Heart left ventricle (tissue), 16 donors: ENCODE measurements around the gene LUZP4. TPM values are rescaled to one million over a fixed set of nuclear protein-coding genes. Genes with fewer than 3 reads are reported as not detected.

ENCODE experiments used
- ATAC-seq, 4 donors: fragments of 200-7000 bp; cut with Tn5 transposase; one replicate each; pipeline ENCODE4 v1.9.1; 2020 to 2022; ENCODE audit warnings: moderate library complexity in 4 of 4, mild to moderate bottlenecking in 3 of 4, moderate number of reproducible peaks in 1 of 4
- DNase-seq, 5 donors: peaks; one replicate each; pipeline ENCODE4 v3.0.0-alpha.2; 2020
- H3K27ac ChIP-seq, 12 donors: fragments of 200-600 bp; sonication (generic) in 4 of 12; one replicate each; pipeline versions ENCODE4 v1.5.0 to v1.8.0; 2016 to 2022; ENCODE audit warnings: mild to moderate bottlenecking in 2 of 12
- H3K27me3 ChIP-seq, 9 donors: fragments of 200-600 bp; sonication (generic) in 2 of 9; one replicate each; pipeline versions ENCODE4 v1.5.1 to v1.8.0; 2016 to 2022; ENCODE audit warnings: mild to moderate bottlenecking in 3 of 9
- H3K36me3 ChIP-seq, 9 donors: fragments of 200-600 bp; sonication (generic) in 2 of 9; one replicate each; pipeline versions ENCODE4 v1.5.0 to v1.8.0; 2018 to 2022; ENCODE audit warnings: mild to moderate bottlenecking in 2 of 9
- H3K4me1 ChIP-seq, 12 donors: fragments of 200-600 bp; sonication (generic) in 4 of 12; one replicate each; pipeline versions ENCODE4 v1.5.0 to v1.8.0; 2016 to 2022; ENCODE audit warnings: mild to moderate bottlenecking in 3 of 12
- H3K4me3 ChIP-seq, 12 donors: fragments of 200-600 bp; sonication (generic) in 4 of 12; one replicate each; pipeline versions ENCODE4 v1.5.0 to v1.8.0; 2017 to 2022; ENCODE audit warnings: mild to moderate bottlenecking in 9 of 12, moderate library complexity in 4 of 12
- H3K9me3 ChIP-seq, 12 donors: fragments of 200-600 bp; sonication (generic) in 4 of 12; one replicate each; pipeline versions ENCODE4 v1.5.0 to v1.8.0; 2016 to 2022; ENCODE audit warnings: mild to moderate bottlenecking in 1 of 12
- POLR2A ChIP-seq, 2 donors: fragments of 450-650 bp; IDR thresholded peaks; one replicate each; pipeline ENCODE4 v1.6.1; 2017; ENCODE audit warnings: antibody characterized with exemption in 2 of 2, mild to moderate bottlenecking in 2 of 2, moderate library complexity in 2 of 2
- WGBS, 4 donors: extraction: QIAGEN DNeasy Blood & Tissue Kit in 2 of 4; methylation state at CpG; one replicate each; pipeline versions ENCODE4 v1.1.5 to v1.1.7; 2013 to 2018; 5-methylcytosine and 5-hydroxymethylcytosine counted together
- intact Hi-C, 10 donors: fragments of 100-400 bp; cut with DNase I; formaldehyde crosslinking; loops; one replicate each; pipeline versions ENCODE4 v1.11.1 to v1.14.2; 2022
- polyA plus RNA-seq, 2 donors: library from polyadenylated mRNA; stranded (reverse); fragments of 200-250 nt; gene quantifications; one replicate each; pipeline ENCODE4 v1.2.3, GENCODE V29; 2013
- total RNA-seq, 9 donors: library from RNA; depleted of rRNA in 2 of 9; stranded (reverse); fragments of >200 nt in 2 of 9; fragmentation: NEBNext Ultra II Directional in 3 of 9; extraction: Animal tissue kit (Norgen Biotek cat#: 25700) in 3 of 9; gene quantifications; one replicate each; pipeline versions ENCODE4 v1.1.0 to v1.2.4, GENCODE V29; 2016 to 2023
- TF ChIP-seq, protein P1 (sequence below), 12 donors: fragments of 200-600 bp; sonication (generic) in 4 of 12; IDR thresholded peaks; one replicate each; pipeline versions ENCODE4 v1.5.0 to v1.8.0; 2018 to 2022; ENCODE audit warnings: antibody characterized with exemption in 12 of 12, mild to moderate bottlenecking in 5 of 12
- donor health status: ischemic (EF 13 %, LVEDD 7.1; RV severe dilation, severe dysfunction).
- donor health status: healthy with polysubstance abuse.
- donor health status: DM: no; HTN: yes; CAD: no.
- donor health status: DM: no; HTN: no; CAD: no.
- donor health status: ischemic (EF 25% LVEDD 6.9; RV normal size, moderate dysfunction).
- donor health status: ischemic (EF 25% LVEDD 5.7; RV mildly dilated, moderate dysfunction).
- donor health status: healthy.
- donor health status: DM: yes; HTN: yes; CAD: no.
- donor health status: ischemic (EF 35%, LVEDD 5.7; RV mildly dilated, moderate dysfunction).
- donor health status: nonischemic (EF 11% LVEDD 7.7; RV severe dilation, severe dysfunction).
- donor health status: DM: yes; HTN: yes; CAD: no.
- donor health status: PGD.
- donor health status: ischemic (EF 29% LVEDD 5.4; RV normal size, mild dysfunction).
- donor health status: nonischemic (EF 23%, LVEDD 6.1; RV moderate dilation, normal function).

Gene LUZP4
- total and polyA plus RNA-seq, 11 donors = not detected

DNA sequence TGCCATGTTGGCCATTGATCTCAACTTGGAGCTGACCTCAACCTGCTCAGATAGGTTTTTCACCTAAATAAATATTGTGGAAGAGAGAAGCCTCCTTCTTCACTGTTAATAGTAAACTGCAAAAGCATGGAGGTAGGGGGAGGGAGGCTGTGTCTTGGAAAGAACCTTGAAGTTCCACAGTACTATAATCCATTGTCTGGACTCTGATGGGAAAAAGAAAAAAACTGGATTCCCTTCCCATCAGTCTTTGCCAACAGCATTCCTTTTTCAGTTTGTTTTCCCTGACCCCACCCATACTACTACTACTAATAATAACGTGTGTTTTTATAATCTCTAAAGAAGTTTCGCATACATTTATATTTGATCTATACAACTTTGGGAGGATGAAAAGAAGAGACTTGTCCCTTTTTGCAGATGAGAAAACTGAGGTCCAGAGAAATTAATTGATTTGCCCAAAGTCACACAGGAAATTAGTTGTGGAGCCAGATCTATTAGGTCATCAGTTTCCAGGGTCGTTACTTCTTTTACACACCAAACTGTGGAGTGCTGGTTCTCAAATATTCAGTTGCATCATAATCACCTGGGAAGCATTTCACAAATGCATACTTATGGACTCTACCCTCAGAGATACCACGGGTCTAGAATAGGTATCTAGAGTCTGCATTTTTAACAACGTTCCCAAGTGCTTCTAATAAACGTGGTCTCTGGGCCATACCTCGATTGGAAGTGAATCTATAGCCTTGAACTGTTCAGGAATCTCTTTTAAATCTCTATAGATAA, 59.1 kb downstream of the LUZP4 start:
- peaks cover 0 to 19% (median 7%) of the 10 kb centered on the region in 12 donors for H3K4me1 ChIP-seq
- no peak overlapping the region for H3K4me3 ChIP-seq
- peaks cover 0 to 16% (median 0%) of the 10 kb centered on the region in 9 donors for H3K27me3 ChIP-seq
- TF ChIP-seq POLR2A (IDR thresholded peaks at IDR 0.05) = no peak
- TF ChIP-seq, protein P1, sequence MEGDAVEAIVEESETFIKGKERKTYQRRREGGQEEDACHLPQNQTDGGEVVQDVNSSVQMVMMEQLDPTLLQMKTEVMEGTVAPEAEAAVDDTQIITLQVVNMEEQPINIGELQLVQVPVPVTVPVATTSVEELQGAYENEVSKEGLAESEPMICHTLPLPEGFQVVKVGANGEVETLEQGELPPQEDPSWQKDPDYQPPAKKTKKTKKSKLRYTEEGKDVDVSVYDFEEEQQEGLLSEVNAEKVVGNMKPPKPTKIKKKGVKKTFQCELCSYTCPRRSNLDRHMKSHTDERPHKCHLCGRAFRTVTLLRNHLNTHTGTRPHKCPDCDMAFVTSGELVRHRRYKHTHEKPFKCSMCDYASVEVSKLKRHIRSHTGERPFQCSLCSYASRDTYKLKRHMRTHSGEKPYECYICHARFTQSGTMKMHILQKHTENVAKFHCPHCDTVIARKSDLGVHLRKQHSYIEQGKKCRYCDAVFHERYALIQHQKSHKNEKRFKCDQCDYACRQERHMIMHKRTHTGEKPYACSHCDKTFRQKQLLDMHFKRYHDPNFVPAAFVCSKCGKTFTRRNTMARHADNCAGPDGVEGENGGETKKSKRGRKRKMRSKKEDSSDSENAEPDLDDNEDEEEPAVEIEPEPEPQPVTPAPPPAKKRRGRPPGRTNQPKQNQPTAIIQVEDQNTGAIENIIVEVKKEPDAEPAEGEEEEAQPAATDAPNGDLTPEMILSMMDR (IDR thresholded peaks at IDR 0.05) = no peak
- no peaks in the 10 kb centered on the region for H3K36me3 ChIP-seq
- H3K27ac ChIP-seq = no peak overlapping the region
- intact Hi-C loops = loop anchor here in 3 of 10 donors (10.0 kb wide), 2 partner anchors 46 to 106 kb away; no protein-coding TSS in a partner anchor
- DNase-seq (no peak), ATAC-seq (no peak)
- H3K9me3 ChIP-seq = no peaks in the 10 kb centered on the region
- 64 to 77% (median 70%) methylated on average over 7 of the region's 7 CpGs for WGBS, 4 donors

DNA sequence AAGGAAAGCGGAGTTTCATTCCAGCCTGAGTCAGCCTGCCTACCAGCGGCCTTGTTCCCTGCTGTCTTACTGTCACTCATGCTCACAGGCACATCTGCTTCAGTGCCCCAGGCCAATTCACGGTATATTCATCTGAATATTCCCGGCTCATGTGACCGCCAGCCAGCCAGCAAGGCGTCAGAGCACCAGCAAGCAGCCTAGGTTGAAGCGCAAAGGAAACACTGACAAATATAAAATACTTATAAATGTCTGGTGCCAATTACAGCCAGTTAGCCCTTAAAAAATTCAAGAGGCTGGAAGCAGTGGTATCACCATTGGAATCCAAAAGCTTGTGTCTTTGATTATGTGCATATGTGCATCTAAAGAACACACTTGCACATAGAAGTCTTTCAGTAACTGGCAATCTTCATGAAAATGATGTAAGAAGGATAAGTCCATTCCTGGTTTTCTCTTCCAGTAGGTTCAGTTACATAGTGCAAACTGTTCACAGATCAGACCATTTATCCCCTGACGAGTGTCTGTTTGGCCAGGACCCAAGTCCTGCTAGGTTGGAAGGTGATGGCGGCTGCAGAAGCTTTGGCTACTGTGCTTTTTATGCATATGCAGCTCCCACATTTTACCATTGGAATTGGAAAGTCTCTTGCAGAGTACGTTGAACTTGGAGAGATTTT, 61.3 kb downstream of the LUZP4 start:
- no peaks in the 10 kb centered on the region for H3K9me3 ChIP-seq
- DNase-seq (no peak), ATAC-seq (no peak)
- 70 to 84% (median 76%) methylated on average over 10 of the region's 10 CpGs for WGBS, 4 donors
- peaks cover 0 to 17% (median 0%) of the 10 kb centered on the region in 9 donors for H3K27me3 ChIP-seq
- H3K4me3 ChIP-seq = no peak overlapping the region
- H3K4me1 ChIP-seq = peaks cover 0 to 4% (median 0%) of the 10 kb centered on the region in 12 donors
- intact Hi-C loops = no loop called here
- TF ChIP-seq, protein P1 (IDR thresholded peaks at IDR 0.05) = no peak
- no peak for TF ChIP-seq POLR2A (IDR thresholded peaks at IDR 0.05)
- no peaks in the 10 kb centered on the region for H3K36me3 ChIP-seq
- H3K27ac ChIP-seq = no peak overlapping the region

DNA sequence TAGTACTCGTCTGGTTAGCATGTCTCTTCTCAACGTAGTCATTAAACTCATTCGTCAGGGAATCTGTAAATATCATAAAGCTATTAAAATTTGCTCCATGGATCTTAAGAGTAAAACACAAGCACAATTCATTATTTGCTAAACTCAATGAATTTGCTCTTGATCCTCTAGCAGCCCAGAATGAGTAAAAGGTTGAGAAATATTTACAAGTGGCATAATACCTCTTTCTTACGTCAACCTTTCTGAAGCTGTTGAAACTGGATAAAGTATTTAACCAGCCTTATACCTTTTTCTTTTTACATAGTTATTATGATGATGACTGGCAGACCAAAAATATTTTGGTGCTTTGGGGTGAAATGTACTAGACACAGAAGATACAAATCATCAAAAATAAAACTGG, 66.9 kb downstream of the LUZP4 start:
- H3K27me3 ChIP-seq = peaks cover 0 to 22% (median 0%) of the 10 kb centered on the region in 9 donors

More for the DNA sequence above, 66.9 kb downstream of the LUZP4 start:
- no peaks in the 10 kb centered on the region for H3K36me3 ChIP-seq
- H3K4me1 ChIP-seq = peaks cover 0 to 10% (median 0%) of the 10 kb centered on the region in 12 donors
- TF ChIP-seq, protein P1 (IDR thresholded peaks at IDR 0.05) = no peak
- no peak for TF ChIP-seq POLR2A (IDR thresholded peaks at IDR 0.05)
- intact Hi-C loops = no loop called here
- H3K9me3 ChIP-seq = no peaks in the 10 kb centered on the region
- 61 to 89% (median 79%) methylated on average over 4 of the region's 4 CpGs for WGBS, 4 donors
- H3K27ac ChIP-seq = peak overlapping the region in 2 of 12 donors; percentile 14 to 44
- H3K4me3 ChIP-seq = no peak overlapping the region
- ATAC-seq (no peak), DNase-seq (no peak)

Other genes with a start within 250 kb of the LUZP4 start
- gene RBMXL3, start 100.3 kb upstream of the LUZP4 start, total RNA-seq = not detected
- gene RBMXL3, start 100.3 kb upstream of the LUZP4 start, polyA plus RNA-seq = not detected
- gene LRCH2, start 55.6 kb upstream of the LUZP4 start, total RNA-seq = 1 to 10 TPM in 7 of 9 donors, under 1 TPM in 2; 0.82 to 2.4 (median 1.1) TPM
- under 1 TPM; 0.49 to 0.65 TPM for gene LRCH2, start 55.6 kb upstream of the LUZP4 start, polyA plus RNA-seq